Adrenal gland (tissue), 12 donors: ENCODE measurements around the gene PLD1. TPM values are rescaled to one million over a fixed set of nuclear protein-coding genes. Genes with fewer than 3 reads are reported as not detected.

ENCODE experiments used
- DNase-seq, 7 donors: peaks; one replicate each; pipeline ENCODE4 v3.0.0-alpha.2; 2019 to 2020
- H3K27ac ChIP-seq, 5 donors: fragments of 200-600 bp; sonication (generic) in 4 of 5; 1 replicate in 3 of 5; 2 replicates in 2 of 5; pipeline versions ENCODE4 v1.5.1 to v1.8.0; 2016 to 2020; ENCODE audit warnings: mild to moderate bottlenecking in 1 of 5
- H3K27me3 ChIP-seq: fragments of 200-600 bp; 2 replicates; pipeline ENCODE4 v1.8.0; 2021
- H3K36me3 ChIP-seq, 2 donors: fragments of 200-600 bp; replicated peaks in 1 of 2; 1 replicate in 1 of 2; 2 replicates in 1 of 2; pipeline versions ENCODE4 v1.5.1 to v1.8.0; 2018 to 2022
- H3K4me1 ChIP-seq, 2 donors: fragments of 200-600 bp; replicated peaks in 1 of 2; 1 replicate in 1 of 2; 2 replicates in 1 of 2; pipeline versions ENCODE4 v1.5.1 to v1.8.0; 2018 to 2021
- H3K4me3 ChIP-seq, 4 donors: fragments of 200-600 bp; sonication (generic) in 3 of 4; one replicate each; pipeline ENCODE4 v1.5.1; 2016 to 2018
- H3K9me3 ChIP-seq, 3 donors: fragments of 200-600 bp; sonication (generic) in 1 of 3; replicated peaks in 1 of 3; 1 replicate in 2 of 3; 2 replicates in 1 of 3; pipeline versions ENCODE4 v1.5.1 to v1.8.0; 2016 to 2021
- CTCF ChIP-seq, 6 experiments: fragments of 450-650 bp in 4 of 6; fragments of 200-600 bp in 2 of 6; sonication (generic) in 1 of 6; IDR thresholded peaks; 1 replicate in 5 of 6; 2 replicates in 1 of 6; pipeline versions ENCODE4 v1.5.1 to v1.8.0; 2016 to 2021; ENCODE audit warnings: antibody characterized with exemption in 6 of 6, mild to moderate bottlenecking in 2 of 6, moderate library complexity in 1 of 6
- POLR2A ChIP-seq, 2 donors: fragments of 450-650 bp; IDR thresholded peaks; one replicate each; pipeline ENCODE4 v1.6.1; 2017; ENCODE audit warnings: antibody characterized with exemption in 2 of 2, mild to moderate bottlenecking in 2 of 2, moderate library complexity in 1 of 2
- WGBS, 4 donors: extraction: QIAGEN DNeasy Blood & Tissue Kit in 2 of 4; methylation state at CpG; one replicate each; pipeline versions ENCODE4 v1.1.5 to v1.1.7; 2013 to 2017; 5-methylcytosine and 5-hydroxymethylcytosine counted together
- intact Hi-C, 2 donors: fragments of 100-400 bp; cut with DNase I; formaldehyde crosslinking; loops; one replicate each; pipeline versions ENCODE4 v1.14.1 to v1.15.0; 2022 to 2023
- polyA plus RNA-seq, 3 donors: library from polyadenylated mRNA; stranded (reverse); fragments of 200-250 nt in 2 of 3; fragments of 350-450 nt in 1 of 3; fragmentation: Illumina TruSeq in 1 of 3; extraction: RNeasy Lipid Tissue Mini Kit (QIAGEN cat#74804) in 1 of 3; gene quantifications; one replicate each; pipeline ENCODE4 v1.2.3, GENCODE V29; 2013 to 2014
- total RNA-seq, 9 donors: library from RNA; depleted of rRNA in 4 of 9; stranded (reverse); fragments of >200 nt in 4 of 9; fragments of 120-200 nt in 1 of 9; fragmentation: NEBNext Ultra II Directional in 1 of 9; extraction: Animal tissue kit (Norgen Biotek cat#: 25700) in 1 of 9; gene quantifications; one replicate each; pipeline versions ENCODE4 v1.1.0 to v1.2.4, GENCODE V29; 2013 to 2023
- donor health status: healthy with polysubstance abuse.
- donor health status: Bipolar disorder and iron deficiency.
- donor health status: DM: yes; HTN: yes; CAD: no.
- donor health status: DM: no; HTN: no; CAD: no.
- donor health status: DM: no; HTN: no; CAD: no.
- donor health status: DM: yes; HTN: yes; CAD: no.

The PLD1 gene
- total and polyA plus RNA-seq, 12 donors, result 25.7 to 178 (median 94.5) TPM

GRCh38 chr3:171615281-171615680 is 195.0 kb downstream of the PLD1 start:
- H3K27me3 ChIP-seq, result no peaks in the 10 kb centered on the region
- H3K36me3 ChIP-seq, result peaks cover 0 to 23% of the 10 kb centered on the region in 2 donors
- DNase-seq, result no peak
- intact Hi-C loops, result no loop called here
- TF ChIP-seq CTCF (IDR thresholded peaks at IDR 0.05), result no peak
- no peak for TF ChIP-seq POLR2A (IDR thresholded peaks at IDR 0.05)
- no peaks in the 10 kb centered on the region for H3K4me1 ChIP-seq
- no peak overlapping the region for H3K4me3 ChIP-seq
- H3K27ac ChIP-seq, result no peak overlapping the region
- H3K9me3 ChIP-seq, result no peaks in the 10 kb centered on the region

DNA sequence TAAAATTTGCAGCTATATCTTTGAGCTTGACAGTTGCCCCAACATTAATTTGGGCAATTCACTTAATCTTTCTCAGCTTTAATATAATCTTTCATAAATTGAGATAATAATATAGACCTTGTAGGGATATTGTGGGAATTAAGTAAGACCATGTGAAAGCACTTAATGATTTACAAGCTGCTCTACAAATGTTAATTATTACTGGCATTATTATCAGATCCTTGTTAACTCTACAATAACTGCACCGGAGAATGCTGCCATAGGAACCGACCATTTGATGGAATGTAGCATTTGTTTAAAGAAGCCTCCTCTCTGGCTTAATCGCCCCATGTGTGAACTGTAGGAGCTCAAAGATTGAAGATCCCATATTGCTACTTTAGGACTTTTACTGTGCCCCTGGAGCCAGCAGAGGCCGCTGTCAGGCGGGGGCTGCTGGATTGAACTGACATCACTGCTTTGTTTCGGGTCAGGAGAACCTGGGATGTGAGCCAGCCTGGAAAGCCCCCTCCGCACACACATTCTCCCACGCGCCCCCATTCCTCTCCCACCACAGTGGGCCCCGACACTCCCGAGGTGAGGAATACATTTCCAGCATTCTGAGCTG is 195.9 kb downstream of the PLD1 start:
- intact Hi-C loops, result no loop called here
- Histone ChIP-seq H3K4me3 (no peak overlapping the region), H3K27me3 (no peaks in the 10 kb centered on the region), H3K36me3 (peaks cover 0 to 23% of the 10 kb centered on the region in 2 donors), H3K4me1 (no peaks in the 10 kb centered on the region), H3K9me3 (no peaks in the 10 kb centered on the region), H3K27ac (no peak overlapping the region)
- WGBS, 4 donors, result 54 to 64% (median 63%) methylated on average over 10 to 11 of the region's 11 CpGs
- TF ChIP-seq CTCF (IDR thresholded peaks at IDR 0.05) (peak in 2 of 6 experiments; percentile 28 to 32), POLR2A (IDR thresholded peaks at IDR 0.05) (no peak)
- DNase-seq, result no peak

- Histone ChIP-seq H3K9me3 (no peaks in the 10 kb centered on the region), H3K4me3 (no peak overlapping the region), H3K27ac (no peak overlapping the region), H3K36me3 (peaks cover 0 to 22% of the 10 kb centered on the region in 2 donors), H3K27me3 (no peaks in the 10 kb centered on the region), H3K4me1 (peaks cover 0 to 7% of the 10 kb centered on the region in 2 donors)
- TF ChIP-seq POLR2A (IDR thresholded peaks at IDR 0.05), result no peak
- no peak for TF ChIP-seq CTCF (IDR thresholded peaks at IDR 0.05)
- intact Hi-C loops, result no loop called here
- 86 to 98% (median 92%) methylated on average over 1 of the region's 1 CpG for WGBS, 4 donors
- DNase-seq, result no peak
Observed at GRCh38 chr3:171607452-171607851, 202.8 kb downstream of the PLD1 start.

DNA sequence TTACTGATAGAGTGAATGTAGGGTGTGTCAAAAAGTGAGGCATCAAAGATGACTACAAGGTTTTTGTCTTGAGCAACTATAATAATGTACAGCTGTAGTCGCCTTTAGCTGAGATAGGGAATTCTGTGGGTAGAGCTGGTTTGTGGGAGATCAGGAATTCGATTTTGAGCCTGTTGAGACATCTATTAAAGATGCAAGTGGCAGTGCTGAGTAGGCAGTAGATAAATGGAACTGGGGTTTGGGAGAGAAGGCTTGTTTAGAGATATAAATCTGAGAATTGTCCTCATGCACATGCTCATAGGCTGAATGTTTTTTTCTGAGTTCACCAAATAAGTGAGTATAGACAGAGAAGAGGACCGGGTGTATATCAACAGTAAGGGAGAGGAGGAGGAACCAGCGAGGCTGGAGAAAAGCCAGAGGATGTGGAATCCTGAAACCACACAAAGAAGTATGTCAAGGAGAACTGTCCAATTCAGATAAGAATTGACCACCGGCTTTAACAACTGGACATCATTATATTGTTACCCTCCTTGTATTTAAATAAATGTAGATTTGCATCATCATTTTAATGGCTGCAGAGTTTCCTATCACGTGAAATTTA is 204.0 kb downstream of the PLD1 start:
- H3K27me3 ChIP-seq, result no peaks in the 10 kb centered on the region
- peak in 5 of 7 donors; percentile 17 to 67 (median 39) for DNase-seq
- TF ChIP-seq CTCF (IDR thresholded peaks at IDR 0.05) (no peak), POLR2A (IDR thresholded peaks at IDR 0.05) (no peak)

More for the DNA sequence above, 204.0 kb downstream of the PLD1 start:
- Histone ChIP-seq H3K36me3 (peaks cover 0 to 17% of the 10 kb centered on the region in 2 donors), H3K27ac (no peak overlapping the region), H3K4me1 (peaks cover 0 to 7% of the 10 kb centered on the region in 2 donors), H3K4me3 (no peak overlapping the region), H3K9me3 (no peaks in the 10 kb centered on the region)
- 54 to 61% (median 57%) methylated on average over 6 of the region's 6 CpGs for WGBS, 4 donors
- intact Hi-C loops, result no loop called here
